Esophagus squamous epithelium (tissue), 5 donors: ENCODE results near the gene LRP10. TPM values are rescaled to one million over a fixed set of nuclear protein-coding genes. Genes with fewer than 3 reads are reported as not detected.
A peak's percentile ranks its signal among the peaks of the same experiment; 100 is the strongest.

Experiments used
- DNase-seq: peaks from one replicate; lab custom pipeline; 2025; lab: John Stamatoyannopoulos, UW
- H3K27ac ChIP-seq, 4 donors: fragments of 200-600 bp; sonication (generic); one replicate each; pipeline ENCODE4 v1.5.1; 2016 to 2019; ENCODE audit warnings: mild to moderate bottlenecking in 1 of 4
- H3K27me3 ChIP-seq, 4 donors: fragments of 200-600 bp; sonication (generic); 1 replicate in 3 of 4; 2 replicates in 1 of 4; pipeline versions ENCODE4 v1.5.1 to v1.6.0; 2017 to 2021; ENCODE audit warnings: antibody characterized with exemption in 1 of 4
- H3K36me3 ChIP-seq, 3 donors: fragments of 200-600 bp; sonication (generic); one replicate each; pipeline ENCODE4 v1.5.1; 2016 to 2019
- H3K4me1 ChIP-seq, 3 donors: fragments of 200-600 bp; sonication (generic); one replicate each; pipeline ENCODE4 v1.5.1; 2017 to 2019
- H3K4me3 ChIP-seq, 4 donors: fragments of 200-600 bp; sonication (generic); 1 replicate in 3 of 4; 2 replicates in 1 of 4; pipeline ENCODE4 v1.5.1; 2016 to 2019; ENCODE audit warnings: mild to moderate bottlenecking in 2 of 4, moderate library complexity in 1 of 4
- H3K9me3 ChIP-seq, 3 donors: fragments of 200-600 bp; sonication (generic); one replicate each; pipeline ENCODE4 v1.5.1; 2016 to 2019
- CTCF ChIP-seq, 6 experiments: fragments of 450-650 bp in 4 of 6; fragments of 200-600 bp in 2 of 6; sonication (generic) in 2 of 6; IDR thresholded peaks; one replicate each; pipeline ENCODE4 v1.5.1; 2016 to 2019; ENCODE audit warnings: antibody characterized with exemption in 6 of 6, mild to moderate bottlenecking in 4 of 6, moderate library complexity in 4 of 6
- POLR2A ChIP-seq, 4 donors: fragments of 450-650 bp; IDR thresholded peaks; one replicate each; pipeline ENCODE4 v1.6.1; 2017; ENCODE audit warnings: antibody characterized with exemption in 4 of 4, mild to moderate bottlenecking in 4 of 4, moderate library complexity in 3 of 4
- WGBS, 2 donors: methylation state at CpG; one replicate each; pipeline ENCODE4 v1.1.5; 2018; 5-methylcytosine and 5-hydroxymethylcytosine counted together
- intact Hi-C: fragments of 100-400 bp; cut with DNase I; formaldehyde crosslinking; loops from one replicate; pipeline ENCODE4 v1.15.0; 2022
- total RNA-seq, 4 donors: library from RNA; depleted of rRNA; stranded (reverse); fragments of >200 nt; gene quantifications; one replicate each; pipeline ENCODE4 v1.1.0, GENCODE V29; 2016
- donor health status: DM: yes; HTN: yes; CAD: no.

The LRP10 gene
- total RNA-seq, 4 donors from 2014 or later = 111 to 314 (median 128) TPM

- DNase-seq = no peak
- Histone ChIP-seq H3K36me3 (no peaks in the 10 kb centered on the region), H3K4me1 (peaks cover 19 to 70% (median 21%) of the 10 kb centered on the region in 3 donors), H3K27ac (peak overlapping the region; percentile 77 to 92 (median 84)), H3K4me3 (peak overlapping the region; percentile 48 to 70 (median 56)), H3K9me3 (no peaks in the 10 kb centered on the region), H3K27me3 (no peaks in the 10 kb centered on the region)
- 6 to 8% methylated on average over 14 to 24 of the region's 77 CpGs for WGBS, 2 donors
- peak in 1 of 4 donors; percentile 37 for TF ChIP-seq POLR2A (IDR thresholded peaks at IDR 0.05)
- peak in 2 of 6 experiments; percentile 5 to 23 for TF ChIP-seq CTCF (IDR thresholded peaks at IDR 0.05)
- intact Hi-C loops = no loop called here
These were observed 15.1 kb downstream of the LRP10 start for GRCh38 chr14:22886500-22887259.

- peak overlapping the region; percentile 48 to 70 (median 56) for H3K4me3 ChIP-seq
- H3K27me3 ChIP-seq = no peaks in the 10 kb centered on the region
- intact Hi-C loops = no loop called here
- no peaks in the 10 kb centered on the region for H3K36me3 ChIP-seq
- peak overlapping the region; percentile 77 to 92 (median 84) for H3K27ac ChIP-seq
- DNase-seq = no peak
- WGBS, 2 donors = 9 to 13% methylated on average over 9 to 11 of the region's 11 CpGs
- no peaks in the 10 kb centered on the region for H3K9me3 ChIP-seq
- TF ChIP-seq POLR2A (IDR thresholded peaks at IDR 0.05) (peak in 1 of 4 donors; percentile 12), CTCF (IDR thresholded peaks at IDR 0.05) (no peak)
- peaks cover 19 to 62% (median 21%) of the 10 kb centered on the region in 3 donors for H3K4me1 ChIP-seq
These were observed 15.9 kb downstream of the LRP10 start for GRCh38 chr14:22887260-22887989.

DNA sequence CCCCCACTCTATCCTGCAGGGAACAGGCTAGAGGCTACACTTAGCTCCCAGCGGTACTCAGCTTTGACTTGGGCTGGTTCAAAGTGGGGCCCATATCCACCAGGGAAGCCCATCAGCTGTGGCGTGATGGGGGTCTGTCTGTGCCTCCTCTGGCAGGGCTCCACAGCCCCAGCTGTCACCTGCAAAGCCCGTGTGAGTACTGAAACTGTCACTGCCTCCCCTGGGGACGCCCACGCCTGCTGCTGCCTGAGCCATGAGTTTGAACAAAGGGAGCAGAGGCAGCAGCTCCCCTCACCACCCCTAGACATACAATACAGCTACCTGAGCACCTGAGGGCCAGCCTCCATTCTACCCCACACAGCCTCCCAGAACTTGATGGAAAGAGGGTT is 16.4 kb downstream of the LRP10 start:
- Histone ChIP-seq H3K4me1 (peaks cover 19 to 56% (median 21%) of the 10 kb centered on the region in 3 donors), H3K27ac (peak overlapping the region; percentile 77 to 92 (median 84)), H3K36me3 (no peaks in the 10 kb centered on the region), H3K9me3 (no peaks in the 10 kb centered on the region), H3K27me3 (no peaks in the 10 kb centered on the region), H3K4me3 (peak overlapping the region; percentile 48 to 70 (median 56))
- no CpG with 5 or more reads among the region's 5 CpGs for WGBS, 2 donors
- no peak for DNase-seq
- intact Hi-C loops = no loop called here
- TF ChIP-seq POLR2A (IDR thresholded peaks at IDR 0.05) (no peak), CTCF (IDR thresholded peaks at IDR 0.05) (no peak)

DNA sequence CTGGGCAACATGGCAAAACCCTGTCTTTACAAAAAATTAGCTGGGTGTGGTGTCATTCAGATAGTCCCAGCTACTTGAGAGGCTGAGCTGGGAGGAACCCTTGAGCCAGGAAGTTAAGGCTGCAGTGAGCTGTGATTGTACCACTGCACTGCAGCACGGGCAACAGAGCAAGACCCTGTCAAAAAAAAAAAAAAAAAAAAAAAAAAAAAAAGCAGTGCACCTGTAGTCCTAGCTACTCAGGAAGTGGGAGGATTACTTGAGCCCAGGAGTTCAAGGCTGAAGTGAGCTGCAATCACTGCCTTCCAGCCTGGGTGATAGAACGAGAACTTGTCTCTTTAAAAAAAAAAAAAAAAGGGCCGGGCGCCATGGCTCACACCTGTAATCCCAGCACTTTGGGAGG is 17.1 kb downstream of the LRP10 start:
- intact Hi-C loops = no loop called here
- Histone ChIP-seq H3K27me3 (no peaks in the 10 kb centered on the region), H3K27ac (peak overlapping the region in 2 of 4 donors; percentile 81 to 92), H3K4me1 (peaks cover 15 to 50% (median 21%) of the 10 kb centered on the region in 3 donors), H3K4me3 (no peak overlapping the region), H3K9me3 (no peaks in the 10 kb centered on the region), H3K36me3 (no peaks in the 10 kb centered on the region)
- 44% methylated on average over 4 of the region's 4 CpGs; no CpG with 5 or more reads in 1 of the 2 donors for WGBS, 2 donors
- no peak for TF ChIP-seq POLR2A (IDR thresholded peaks at IDR 0.05)
- no peak for TF ChIP-seq CTCF (IDR thresholded peaks at IDR 0.05)
- DNase-seq = no peak

- Histone ChIP-seq H3K4me3 (no peak overlapping the region), H3K27me3 (no peaks in the 10 kb centered on the region), H3K27ac (no peak overlapping the region), H3K9me3 (no peaks in the 10 kb centered on the region), H3K4me1 (peaks cover 15 to 50% (median 21%) of the 10 kb centered on the region in 3 donors), H3K36me3 (no peaks in the 10 kb centered on the region)
- no peak for DNase-seq
- WGBS, 2 donors = 75 to 78% methylated on average over 1 of the region's 1 CpG
- TF ChIP-seq POLR2A (IDR thresholded peaks at IDR 0.05) = no peak
- no peak for TF ChIP-seq CTCF (IDR thresholded peaks at IDR 0.05)
- intact Hi-C loops = no loop called here
These were observed 18.9 kb downstream of the LRP10 start for GRCh38 chr14:22890416-22890815.
